BE2C (cell line): ENCODE data around the gene COG7.
"Not testable (repeated sequence)": the region's sequence is repeated elsewhere in the genome, so short reads cannot be mapped to it uniquely, and the experiment has no call there.

Source experiments
- DNase-seq: peaks from one replicate; pipeline ENCODE4 v3.0.0-alpha.2; 2020
- H3K27me3 ChIP-seq: fragments of 250-450 bp; sonication (Bioruptor Pico); 2 replicates; pipeline ENCODE4 v1.5.1; 2020; ENCODE audit warnings: mild to moderate bottlenecking
- H3K36me3 ChIP-seq: fragments of 250-450 bp; sonication (Bioruptor Pico); 2 replicates; pipeline ENCODE4 v1.5.1; 2020; ENCODE audit warnings: mild to moderate bottlenecking
- H3K4me1 ChIP-seq: fragments of 250-450 bp; sonication (Bioruptor Pico); 2 replicates; pipeline ENCODE4 v1.5.1; 2020
- H3K4me3 ChIP-seq: 2 replicates; pipeline ENCODE4 v1.5.1; 2011; ENCODE audit warnings: low read depth, low read length
- H3K9me3 ChIP-seq: fragments of 250-450 bp; sonication (Bioruptor Pico); 2 replicates; pipeline ENCODE4 v1.5.1; 2020
- TF ChIP-seq, protein P1 (sequence below): IDR thresholded peaks from 2 replicates; pipeline ENCODE4 v1.5.1; 2012; ENCODE audit warnings: mild to moderate bottlenecking, low read depth, low read length

The COG7 gene

DNA sequence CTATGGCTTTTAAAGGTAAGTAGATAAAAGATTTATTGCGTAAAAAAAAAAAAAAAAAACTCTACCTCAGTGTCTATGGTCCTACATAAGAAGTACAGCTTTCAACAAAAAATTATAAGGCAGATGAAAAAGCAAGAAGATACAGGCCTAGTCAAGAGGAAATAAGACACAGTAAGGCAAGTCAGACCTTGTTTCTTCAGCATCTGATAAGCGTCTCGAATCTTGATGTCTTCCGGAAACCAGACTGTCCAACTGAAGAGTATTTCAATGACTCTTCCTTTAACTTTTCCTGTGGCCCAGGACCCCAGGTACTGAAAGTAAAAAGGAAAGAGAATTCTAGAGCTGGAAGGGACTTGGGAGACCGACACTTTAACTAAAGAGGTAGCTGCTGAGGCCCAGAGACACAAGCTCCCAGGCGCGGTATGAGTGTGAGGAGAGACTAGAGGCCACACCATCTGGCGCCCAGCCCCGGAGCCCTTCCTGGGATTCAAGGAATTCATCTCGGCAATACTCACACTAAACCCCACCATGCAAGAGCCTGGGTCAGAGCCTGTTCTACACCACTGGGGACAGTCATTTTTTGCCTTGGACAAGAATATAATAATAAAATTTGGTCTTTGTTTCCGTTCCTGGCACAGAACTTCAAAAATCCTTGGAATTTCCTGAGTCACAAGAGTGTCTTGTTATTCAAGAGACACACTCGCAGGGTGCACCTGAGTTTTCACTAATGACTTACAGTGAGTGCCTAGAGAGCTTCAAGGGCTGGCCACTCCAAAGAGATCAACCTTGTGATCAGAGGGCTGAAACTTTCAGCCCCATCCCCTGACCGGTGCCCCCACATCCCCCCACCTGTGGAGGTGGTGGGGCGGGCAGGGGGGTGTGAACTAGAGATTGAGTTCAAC is 38.8 kb upstream of the COG7 start:
- Histone ChIP-seq H3K4me3 (no peak overlapping the region), H3K9me3 (no peaks in the 10 kb centered on the region), H3K4me1 (no peaks in the 10 kb centered on the region), H3K36me3 (peaks cover 84% of the 10 kb centered on the region), H3K27me3 (no peaks in the 10 kb centered on the region)
- no peak for DNase-seq
- TF ChIP-seq, protein P1, sequence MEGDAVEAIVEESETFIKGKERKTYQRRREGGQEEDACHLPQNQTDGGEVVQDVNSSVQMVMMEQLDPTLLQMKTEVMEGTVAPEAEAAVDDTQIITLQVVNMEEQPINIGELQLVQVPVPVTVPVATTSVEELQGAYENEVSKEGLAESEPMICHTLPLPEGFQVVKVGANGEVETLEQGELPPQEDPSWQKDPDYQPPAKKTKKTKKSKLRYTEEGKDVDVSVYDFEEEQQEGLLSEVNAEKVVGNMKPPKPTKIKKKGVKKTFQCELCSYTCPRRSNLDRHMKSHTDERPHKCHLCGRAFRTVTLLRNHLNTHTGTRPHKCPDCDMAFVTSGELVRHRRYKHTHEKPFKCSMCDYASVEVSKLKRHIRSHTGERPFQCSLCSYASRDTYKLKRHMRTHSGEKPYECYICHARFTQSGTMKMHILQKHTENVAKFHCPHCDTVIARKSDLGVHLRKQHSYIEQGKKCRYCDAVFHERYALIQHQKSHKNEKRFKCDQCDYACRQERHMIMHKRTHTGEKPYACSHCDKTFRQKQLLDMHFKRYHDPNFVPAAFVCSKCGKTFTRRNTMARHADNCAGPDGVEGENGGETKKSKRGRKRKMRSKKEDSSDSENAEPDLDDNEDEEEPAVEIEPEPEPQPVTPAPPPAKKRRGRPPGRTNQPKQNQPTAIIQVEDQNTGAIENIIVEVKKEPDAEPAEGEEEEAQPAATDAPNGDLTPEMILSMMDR = no peak

DNA sequence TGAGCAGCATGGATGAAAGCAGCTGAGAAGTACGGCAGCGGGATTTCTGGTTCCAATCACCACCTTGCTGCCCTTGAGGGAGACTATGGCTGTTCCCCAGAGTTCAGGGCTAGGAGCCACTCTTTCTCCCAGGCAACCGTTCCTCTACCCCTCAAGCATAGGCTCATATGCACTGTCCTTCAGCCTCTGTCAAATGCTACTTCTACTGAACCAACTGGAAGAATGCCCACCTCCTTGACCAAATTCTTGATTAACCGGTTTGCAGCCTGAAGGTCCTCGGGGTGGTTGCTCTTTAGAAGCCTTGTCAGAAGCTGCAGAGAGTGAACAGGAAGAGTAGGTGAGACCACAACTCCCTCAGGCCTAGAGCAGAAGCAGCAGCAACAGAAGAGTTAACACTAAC is 33.5 kb upstream of the COG7 start:
- Histone ChIP-seq H3K4me3 (no peak overlapping the region), H3K27me3 (no peaks in the 10 kb centered on the region), H3K9me3 (no peaks in the 10 kb centered on the region), H3K4me1 (no peaks in the 10 kb centered on the region), H3K36me3 (peaks cover 86% of the 10 kb centered on the region)
- TF ChIP-seq, protein P1 = no peak
- no peak for DNase-seq

DNA sequence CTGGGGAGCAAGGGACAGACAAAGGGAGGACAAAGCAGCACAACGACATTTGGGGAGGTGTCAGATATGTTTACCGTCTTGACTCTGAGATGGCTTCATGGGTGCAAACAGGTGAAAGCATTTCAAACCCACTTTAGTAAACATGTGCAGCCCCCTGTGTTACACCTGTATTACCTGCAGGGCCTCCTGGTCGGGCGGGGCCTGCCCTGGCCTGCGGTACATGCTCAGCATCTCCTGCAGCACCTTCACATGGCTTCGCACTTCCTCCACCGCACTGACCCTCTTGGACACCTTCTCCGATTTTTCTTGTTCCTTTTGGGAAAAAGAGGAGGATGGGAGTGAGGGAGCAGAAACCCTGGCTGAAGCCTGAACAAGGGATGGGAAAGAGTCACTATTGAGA is 32.9 kb upstream of the COG7 start:
- no peak for DNase-seq
- Histone ChIP-seq H3K27me3 (no peaks in the 10 kb centered on the region), H3K4me1 (no peaks in the 10 kb centered on the region), H3K4me3 (no peak overlapping the region), H3K9me3 (no peaks in the 10 kb centered on the region), H3K36me3 (peaks cover 89% of the 10 kb centered on the region)
- TF ChIP-seq, protein P1 = no peak

DNA sequence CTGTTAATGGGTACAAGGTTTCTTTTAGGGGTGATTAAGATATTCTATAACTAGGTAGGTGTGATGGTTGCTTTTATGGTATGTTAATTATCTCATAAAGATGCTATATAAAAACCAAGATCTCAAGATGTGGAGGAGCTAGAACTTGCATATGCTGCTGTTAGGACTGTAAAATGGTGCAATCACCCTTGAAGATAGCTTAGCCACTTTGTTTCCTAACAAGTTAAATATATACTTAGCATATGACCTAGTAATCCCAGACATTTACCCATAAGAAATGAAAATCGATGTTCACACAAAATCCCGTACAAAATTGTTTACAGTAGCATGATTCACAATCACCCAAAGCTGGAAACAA is 32.2 kb upstream of the COG7 start:
- no peak overlapping the region for H3K4me3 ChIP-seq
- no peak for DNase-seq
- TF ChIP-seq, protein P1 = no peak
- H3K27me3 ChIP-seq = no peaks in the 10 kb centered on the region
- H3K9me3 ChIP-seq = no peaks in the 10 kb centered on the region
- H3K36me3 ChIP-seq = peaks cover 92% of the 10 kb centered on the region
- H3K4me1 ChIP-seq = no peaks in the 10 kb centered on the region

DNA sequence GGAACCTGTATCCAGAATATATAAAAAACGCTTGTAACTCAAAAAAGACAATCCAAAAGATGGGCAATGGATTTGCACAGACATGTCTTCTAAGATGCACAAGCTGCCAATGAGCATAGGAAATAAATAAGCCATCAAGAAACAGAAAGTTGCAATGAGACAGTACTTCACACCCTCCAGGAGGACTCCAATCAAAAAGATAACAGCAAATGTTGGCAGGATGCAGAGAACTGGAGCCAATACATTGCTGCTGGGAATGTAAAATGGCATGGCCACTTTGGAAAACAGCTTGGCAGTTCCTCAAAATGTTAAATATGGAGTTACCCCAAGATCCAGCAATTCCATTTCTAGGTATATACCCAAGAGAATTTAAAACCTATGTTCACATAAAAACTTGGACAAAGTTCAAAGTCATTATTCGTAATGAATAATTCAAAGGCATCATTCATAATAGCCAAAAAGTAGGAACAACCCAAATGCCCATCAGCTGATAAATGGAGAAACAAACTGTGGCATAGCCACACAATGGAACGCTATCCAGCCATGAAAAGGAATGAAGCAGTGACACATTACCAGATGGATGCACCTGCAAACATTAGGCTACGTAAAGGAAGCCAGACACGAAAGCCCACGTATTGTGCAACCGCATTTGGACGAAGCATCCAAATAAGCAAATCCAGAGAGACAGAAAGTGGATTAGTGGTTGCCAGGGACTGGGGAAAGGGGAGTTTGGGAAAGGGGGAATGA is 31.7 kb upstream of the COG7 start:
- H3K27me3 ChIP-seq = no peaks in the 10 kb centered on the region
- no peak overlapping the region for H3K4me3 ChIP-seq
- peaks cover 92% of the 10 kb centered on the region for H3K36me3 ChIP-seq
- H3K9me3 ChIP-seq = no peaks in the 10 kb centered on the region
- TF ChIP-seq, protein P1 = no peak
- DNase-seq = no peak
- no peaks in the 10 kb centered on the region for H3K4me1 ChIP-seq

DNA sequence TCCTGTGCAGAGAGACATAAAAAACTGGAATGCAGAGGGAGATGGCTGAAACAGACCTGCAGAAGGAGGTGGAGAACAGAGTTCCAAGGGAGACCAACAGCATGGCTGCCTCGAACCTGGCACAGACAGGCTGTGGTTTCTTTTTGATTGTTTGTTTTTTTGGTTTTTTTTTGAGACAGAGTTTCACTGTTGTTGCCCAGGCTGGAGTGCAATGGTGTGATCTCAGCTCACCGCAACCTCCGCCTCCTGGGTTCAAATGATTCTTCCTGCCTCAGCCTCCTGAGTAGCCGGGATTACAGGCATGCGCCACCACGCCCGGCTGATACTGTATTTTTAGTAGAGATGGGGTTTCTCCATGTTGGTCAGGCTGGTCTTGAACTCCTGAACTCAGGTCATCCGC is 30.5 kb upstream of the COG7 start:
- H3K36me3 ChIP-seq = peaks cover 93% of the 10 kb centered on the region

More for the DNA sequence above, 30.5 kb upstream of the COG7 start:
- H3K4me3 ChIP-seq, DNase-seq, H3K9me3 ChIP-seq, H3K4me1 ChIP-seq, H3K27me3 ChIP-seq: not testable (repeated sequence)
